GM18499 (cell line): ENCODE results near the gene HID1.

Source experiments
- ATAC-seq: cut with Tn5 transposase; IDR thresholded peaks from one replicate; pipeline ENCODE4 v1.9.1; 2021; ENCODE audit warnings: moderate number of reproducible peaks; ENCODE audit not compliant: insufficient read depth, unreplicated experiment

Gene HID1

DNA sequence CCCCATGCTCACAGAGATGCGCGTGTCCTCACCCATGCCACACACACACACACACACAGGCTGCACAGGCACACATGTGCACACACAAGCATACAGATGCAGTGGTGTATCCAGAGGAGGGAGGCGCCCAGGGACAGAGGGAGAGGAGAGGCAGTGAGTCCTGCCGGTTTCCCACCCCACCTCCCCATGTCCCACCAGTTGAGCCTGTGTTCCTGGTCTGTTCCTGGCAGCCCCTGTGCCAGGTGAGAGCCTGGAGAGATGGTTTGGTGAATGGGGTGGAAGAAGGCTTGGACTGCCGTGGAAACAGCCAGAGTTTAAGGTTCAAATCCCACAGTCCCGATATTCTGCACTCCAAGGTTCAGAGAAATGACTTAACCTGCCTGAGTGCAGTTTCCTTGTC lies 68.9 kb downstream of the HID1 start:
- ATAC-seq: no peak

DNA sequence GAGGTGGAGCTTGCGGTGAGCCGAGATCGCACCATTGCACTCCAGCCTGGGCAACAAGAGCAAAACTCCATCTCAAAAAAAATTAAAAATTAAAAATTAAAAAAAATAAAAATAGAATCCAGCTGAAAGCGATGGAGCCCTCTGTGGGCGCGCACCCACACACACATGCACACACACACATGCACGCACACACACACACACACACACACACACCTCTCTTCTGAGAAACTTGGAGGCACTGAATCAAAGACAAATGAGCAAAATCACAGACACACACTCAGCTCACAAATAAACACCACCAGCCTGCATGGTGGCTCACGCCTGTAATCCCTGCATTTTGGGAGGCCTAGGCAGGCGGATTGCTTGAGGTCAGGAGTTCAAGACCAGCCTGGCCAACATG lies 69.5 kb downstream of the HID1 start:
- no peak for ATAC-seq

DNA sequence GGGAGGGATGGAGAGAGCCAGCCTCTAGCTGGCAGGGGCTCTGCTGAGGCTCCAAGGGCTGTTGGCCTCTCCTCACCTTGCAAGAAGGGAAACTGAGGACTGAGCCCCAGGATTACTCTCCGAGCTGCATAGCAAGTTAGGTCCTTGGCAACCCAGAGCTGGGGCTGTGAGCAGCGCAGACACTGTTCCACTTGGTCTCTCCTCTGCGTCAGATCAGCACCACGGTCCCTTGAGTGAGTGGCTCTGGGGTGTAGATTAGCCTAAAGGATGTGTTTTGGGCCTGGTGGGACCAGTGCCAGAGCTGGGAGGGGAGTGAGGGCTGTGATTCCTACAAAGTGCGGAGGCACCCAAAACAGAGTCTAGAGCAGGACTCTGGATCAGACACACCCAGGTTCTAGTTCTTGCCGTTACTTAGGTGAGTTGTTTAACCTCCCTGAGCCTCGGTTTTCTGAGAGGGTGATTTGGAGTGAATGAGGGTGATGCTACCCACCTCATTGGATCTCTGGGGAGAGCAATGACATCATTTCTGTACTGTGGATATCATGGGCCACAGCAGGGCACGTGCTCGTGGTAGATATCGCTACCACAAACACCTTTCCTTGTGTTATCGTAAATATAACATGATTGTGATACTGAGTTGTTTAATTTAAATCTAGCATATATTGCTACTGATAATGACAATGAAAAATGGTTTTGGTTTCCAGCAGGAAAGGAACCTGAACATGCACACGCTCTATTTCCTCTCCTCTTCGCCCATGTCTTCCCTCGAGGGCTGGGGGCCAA lies 71.0 kb downstream of the HID1 start:
- ATAC-seq: no peak
